IMR-90 (cell line): ENCODE results near the gene MMP12. TPM values are rescaled to one million over a fixed set of nuclear protein-coding genes. Genes with fewer than 3 reads are reported as not detected.

Source experiments
- ATAC-seq: fragments of 200-7000 bp; cut with Tn5 transposase; 2 replicates; pipeline ENCODE4 v1.9.1; 2020; ENCODE audit warnings: low read depth, mild to moderate bottlenecking, moderate library complexity
- BruUV-seq: library from RNA; stranded (reverse); fragments of 400-500 nt; replicated peaks from 2 replicates; lab custom pipeline; 2021; lab: Mats Ljungman, UMichigan
- CTCF ChIA-PET: fragments of 300-600 bp; formaldehyde crosslinking; extraction: SDS; loops from one replicate; lab custom pipeline; 2021; ENCODE audit warnings: antibody characterized with exemption; lab: Yijun Ruan, JAX
- POLR2A ChIA-PET: fragments of 300-600 bp; sonication (Branson Sonifier 250); formaldehyde crosslinking; loops from one replicate; lab custom pipeline; 2022; ENCODE audit warnings: antibody characterized with exemption; ENCODE audit not compliant: unreplicated experiment; lab: Charles Lee
- DNase-seq: peaks from one replicate; pipeline ENCODE4 v3.0.0; 2013
- H2AFZ ChIP-seq: replicated peaks from 2 replicates; pipeline ENCODE3; 2013; ENCODE audit warnings: low read length, mild to moderate bottlenecking; ENCODE audit not compliant: poor library complexity
- H2AK5ac ChIP-seq: 2 replicates; pipeline ENCODE4 v1.6.1; 2013; ENCODE audit warnings: low read depth, low read length, inconsistent platforms
- H2AK9ac ChIP-seq: replicated peaks from 2 replicates; pipeline ENCODE3; 2013; ENCODE audit warnings: mild to moderate bottlenecking, low read depth, low read length, moderate library complexity; ENCODE audit not compliant: poor library complexity
- H2BK120ac ChIP-seq: 2 replicates; pipeline ENCODE4 v1.6.1; 2013; ENCODE audit warnings: low read depth, low read length, inconsistent platforms
- H2BK15ac ChIP-seq: 3 replicates; pipeline ENCODE4 v1.6.1; 2013; ENCODE audit warnings: low read depth, low read length, inconsistent platforms
- H2BK20ac ChIP-seq: 2 replicates; pipeline ENCODE4 v1.6.1; 2013; ENCODE audit warnings: low read depth, mild to moderate bottlenecking, inconsistent platforms, low read length, moderate library complexity
- H2BK5ac ChIP-seq: 2 replicates; pipeline ENCODE4 v1.6.1; 2013; ENCODE audit warnings: mild to moderate bottlenecking, low read depth, low read length, inconsistent platforms; ENCODE audit not compliant: poor library complexity, severe bottlenecking
- H3K14ac ChIP-seq: replicated peaks from 2 replicates; pipeline ENCODE4 v1.6.1; 2013; ENCODE audit warnings: low read depth, low read length, inconsistent platforms
- H3K18ac ChIP-seq: 2 replicates; pipeline ENCODE4 v1.6.1; 2013; ENCODE audit warnings: low read depth, low read length, control low read depth
- H3K23ac ChIP-seq: 2 replicates; pipeline ENCODE4 v1.6.1; 2013; ENCODE audit warnings: low read depth, low read length, inconsistent platforms
- H3K27ac ChIP-seq: 2 replicates; pipeline ENCODE4 v1.5.1; 2013; ENCODE audit warnings: mild to moderate bottlenecking, control low read depth, low read length; ENCODE audit not compliant: insufficient read depth
- H3K27me3 ChIP-seq: 2 replicates; pipeline ENCODE4 v1.6.1; 2013; ENCODE audit warnings: low read length; ENCODE audit not compliant: control insufficient read depth, insufficient read depth
- H3K36me3 ChIP-seq: 2 replicates; pipeline ENCODE4 v1.6.1; 2013; ENCODE audit warnings: low read length, mixed read lengths; ENCODE audit not compliant: control insufficient read depth, insufficient read depth
- H3K4ac ChIP-seq: 2 replicates; pipeline ENCODE4 v1.6.1; 2013; ENCODE audit warnings: low read depth, low read length, inconsistent platforms
- H3K4me1 ChIP-seq: 2 replicates; pipeline ENCODE4 v1.6.1; 2013; ENCODE audit warnings: low read length, mixed read lengths; ENCODE audit not compliant: control insufficient read depth, insufficient read depth
- H3K4me2 ChIP-seq: 2 replicates; pipeline ENCODE4 v1.6.1; 2013; ENCODE audit warnings: low read depth, mild to moderate bottlenecking, control low read depth, low read length, moderate library complexity
- H3K4me3 ChIP-seq: 2 replicates; pipeline ENCODE4 v1.5.1; 2013; ENCODE audit warnings: low read depth, mild to moderate bottlenecking, control low read depth, low read length, moderate library complexity; ENCODE audit not compliant: insufficient read depth
- H3K56ac ChIP-seq: 2 replicates; pipeline ENCODE4 v1.6.1; 2013; ENCODE audit warnings: low read length, inconsistent platforms; ENCODE audit not compliant: insufficient read depth; ENCODE audit errors: extremely low read depth
- H3K79me1 ChIP-seq, 2 experiments: 2 replicates each; pipeline ENCODE4 v1.6.1; 2013; ENCODE audit warnings: low read length in 2 of 2, inconsistent platforms in 1 of 2, low read depth in 1 of 2
- H3K9ac ChIP-seq: 2 replicates; pipeline ENCODE4 v1.6.1; 2013; ENCODE audit warnings: low read depth, low read length, control low read depth
- H3K9me1 ChIP-seq: 2 replicates; pipeline ENCODE4 v1.6.1; 2013; ENCODE audit warnings: low read length, inconsistent platforms; ENCODE audit not compliant: insufficient read depth
- H3K9me3 ChIP-seq: 2 replicates; pipeline ENCODE4 v1.6.1; 2013; ENCODE audit warnings: low read length; ENCODE audit not compliant: control insufficient read depth, insufficient read depth
- H4K20me1 ChIP-seq: 2 replicates; pipeline ENCODE4 v1.6.1; 2013; ENCODE audit warnings: low read length, inconsistent platforms; ENCODE audit not compliant: insufficient read depth
- H4K5ac ChIP-seq: 2 replicates; pipeline ENCODE4 v1.6.1; 2013; ENCODE audit warnings: mild to moderate bottlenecking, low read depth, low read length, control low read depth
- H4K8ac ChIP-seq, 2 experiments: 2 replicates each; pipeline ENCODE4 v1.6.1; 2013; ENCODE audit warnings: low read depth in 2 of 2, low read length in 2 of 2, control low read depth in 1 of 2, inconsistent platforms in 1 of 2
- H4K91ac ChIP-seq: 2 replicates; pipeline ENCODE4 v1.6.1; 2013; ENCODE audit warnings: low read depth, low read length, inconsistent platforms; ENCODE audit not compliant: insufficient read depth
- BHLHE40 ChIP-seq: fragments of 150-350 bp; IDR thresholded peaks from 2 replicates; pipeline ENCODE4 v1.6.1; 2016; ENCODE audit warnings: mild to moderate bottlenecking, low read depth, low read length
- FOS ChIP-seq: fragments of 150-350 bp; IDR thresholded peaks from 2 replicates; pipeline ENCODE4 v1.6.1; 2016; ENCODE audit warnings: low read depth, low read length
- MAFK ChIP-seq: IDR thresholded peaks from 2 replicates; pipeline ENCODE4 v1.6.1; 2012; ENCODE audit warnings: low read depth, low read length, improper control_type of control experiment
- MAZ ChIP-seq: IDR thresholded peaks from 2 replicates; pipeline ENCODE4 v1.6.1; 2012; ENCODE audit warnings: low read depth, mild to moderate bottlenecking, low read length, improper control_type of control experiment, moderate library complexity, borderline replicate concordance
- NFE2L2 ChIP-seq: fragments of 150-350 bp; IDR thresholded peaks from 2 replicates; pipeline ENCODE4 v1.6.1; 2016; ENCODE audit warnings: low read depth, mild to moderate bottlenecking, low read length
- POLR2A ChIP-seq: IDR thresholded peaks from 2 replicates; pipeline ENCODE4 v1.6.1; 2012; ENCODE audit warnings: mild to moderate bottlenecking, low read depth, low read length
- SMC3 ChIP-seq: fragments of 150-350 bp; IDR thresholded peaks from 2 replicates; pipeline ENCODE4 v1.6.1; 2016; ENCODE audit warnings: low read depth, mild to moderate bottlenecking, antibody characterized with exemption, low read length, moderate library complexity
- WGBS, 2 experiments: methylation state at CpG; one replicate each; pipeline versions ENCODE4 v1.1.5 to v1.1.7; 2013; ENCODE audit warnings: missing lambda C conversion rate in 2 of 2; ENCODE audit not compliant: insufficient read length in 1 of 2; ENCODE audit errors: extremely low coverage in 2 of 2; 5-methylcytosine and 5-hydroxymethylcytosine counted together
- dilution Hi-C: fragments of 300-500 bp; cut with HindIII; formaldehyde crosslinking; loops from one replicate; pipeline ENCODE4 v1.14.3; 2018; ENCODE audit warnings: low sequenced_read_pairs; ENCODE audit not compliant: unreplicated experiment
- in situ Hi-C: fragments of 300-500 bp; cut with MboI; formaldehyde crosslinking; loops from 3 replicates; pipeline ENCODE4 v1.14.3; 2019; ENCODE audit warnings: low sequenced_read_pairs, inconsistent platforms, mixed read lengths
- intact Hi-C: fragments of 100-400 bp; cut with micrococcal nuclease; formaldehyde crosslinking; loops from 2 replicates; pipeline ENCODE4 v1.10.0; 2022
- polyA plus RNA-seq, 3 experiments: library from polyadenylated mRNA; depleted of rRNA; stranded (reverse); fragments of >200 nt; gene quantifications; 2 replicates each; pipeline ENCODE4 v1.2.3, GENCODE V29; 2012; ENCODE audit warnings: low replicate concordance in 1 of 3
- total RNA-seq: library from RNA; depleted of rRNA; stranded (reverse); fragments of >200 nt; gene quantifications from 2 replicates; pipeline ENCODE4 v1.2.3, GENCODE V29; 2012
- TF ChIP-seq, protein P1 (sequence below): fragments of 150-350 bp; IDR thresholded peaks from 2 replicates; pipeline ENCODE4 v1.6.1; 2016; ENCODE audit warnings: low read depth, mild to moderate bottlenecking, low read length, moderate library complexity, borderline replicate concordance

The MMP12 gene
- total and polyA plus RNA-seq, 2 of the 4 experiments (the other 2 are of a cell fraction), result not detected

DNA sequence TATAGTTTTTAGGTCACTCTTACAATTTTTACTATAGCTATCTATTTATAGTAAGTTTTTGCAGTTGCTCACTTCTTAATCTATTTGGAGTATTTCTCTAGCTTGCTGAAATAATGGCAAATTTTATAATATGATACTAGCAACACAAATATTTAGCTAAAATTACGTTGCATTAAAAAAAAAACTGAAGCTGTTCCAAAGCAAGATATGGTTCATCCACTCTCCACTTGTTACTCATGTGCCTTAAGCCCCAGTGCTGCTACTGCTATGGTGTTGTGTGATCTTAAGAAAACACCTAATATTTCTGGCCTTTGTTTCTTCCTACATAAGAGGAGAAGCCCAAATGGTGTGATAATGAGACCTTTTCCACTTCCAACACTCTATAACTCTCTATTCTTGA is 31.9 kb downstream of the MMP12 start:
- WGBS, 2 experiments, result no CpG with 5 or more reads among the region's 1 CpG
- H4K91ac ChIP-seq, result no peak overlapping the region
- peaks cover 4% of the 10 kb centered on the region for H3K4me1 ChIP-seq
- H3K18ac ChIP-seq, result no peak overlapping the region
- no peak overlapping the region for H3K27ac ChIP-seq
- no peak overlapping the region for H4K8ac ChIP-seq
- H3K14ac ChIP-seq, result peak overlapping the region; percentile 78; the same call in 1 of the 2 replicates
- H2AK9ac ChIP-seq, result no peak overlapping the region
- H2AK5ac ChIP-seq, result no peak overlapping the region
- no peak overlapping the region for H2BK20ac ChIP-seq
- no peak overlapping the region for H3K56ac ChIP-seq
- no peak overlapping the region for H2BK5ac ChIP-seq
- intact Hi-C loops (no loop called here), dilution Hi-C loops (no loop called here), in situ Hi-C loops (no loop called here)
- no peak overlapping the region for H2AFZ ChIP-seq
- ChIA-PET POLR2A (no interaction called here), CTCF (no interaction called here)
- H3K9me3 ChIP-seq, result no peaks in the 10 kb centered on the region
- H3K79me1 ChIP-seq, result no peaks in the 10 kb centered on the region
- H3K27me3 ChIP-seq, result no peaks in the 10 kb centered on the region
- H3K4me2 ChIP-seq, result no peak overlapping the region
- no peak overlapping the region for H4K5ac ChIP-seq
- TF ChIP-seq SMC3 (no peak), FOS (no peak), MAZ (no peak), POLR2A (no peak), NFE2L2 (no peak), BHLHE40 (no peak), MAFK (no peak)
- TF ChIP-seq, protein P1, sequence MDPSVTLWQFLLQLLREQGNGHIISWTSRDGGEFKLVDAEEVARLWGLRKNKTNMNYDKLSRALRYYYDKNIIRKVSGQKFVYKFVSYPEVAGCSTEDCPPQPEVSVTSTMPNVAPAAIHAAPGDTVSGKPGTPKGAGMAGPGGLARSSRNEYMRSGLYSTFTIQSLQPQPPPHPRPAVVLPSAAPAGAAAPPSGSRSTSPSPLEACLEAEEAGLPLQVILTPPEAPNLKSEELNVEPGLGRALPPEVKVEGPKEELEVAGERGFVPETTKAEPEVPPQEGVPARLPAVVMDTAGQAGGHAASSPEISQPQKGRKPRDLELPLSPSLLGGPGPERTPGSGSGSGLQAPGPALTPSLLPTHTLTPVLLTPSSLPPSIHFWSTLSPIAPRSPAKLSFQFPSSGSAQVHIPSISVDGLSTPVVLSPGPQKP, result no peak
- no peak overlapping the region for H2BK120ac ChIP-seq
- no peak overlapping the region for H3K4ac ChIP-seq
- peaks cover 7% of the 10 kb centered on the region for H3K9me1 ChIP-seq
- no peak overlapping the region for H3K4me3 ChIP-seq
- H2BK15ac ChIP-seq, result no peak overlapping the region
- ATAC-seq (peak; percentile 57), DNase-seq (peak; percentile 50)
- H4K20me1 ChIP-seq, result no peaks in the 10 kb centered on the region
- no peak overlapping the region for H3K9ac ChIP-seq
- H3K23ac ChIP-seq, result no peak overlapping the region
- BruUV-seq, result no TSS peak
- H3K36me3 ChIP-seq, result no peaks in the 10 kb centered on the region
